ENCODE results near the gene CAMTA1. TPM values are rescaled to one million over a fixed set of nuclear protein-coding genes. Genes with fewer than 3 reads are reported as not detected.
A peak's percentile ranks its signal among the peaks of the same experiment; 100 is the strongest.

The CAMTA1 gene
- total and polyA plus RNA-seq, 4 donors: 90.5 to 236 (median 195) TPM

DNA sequence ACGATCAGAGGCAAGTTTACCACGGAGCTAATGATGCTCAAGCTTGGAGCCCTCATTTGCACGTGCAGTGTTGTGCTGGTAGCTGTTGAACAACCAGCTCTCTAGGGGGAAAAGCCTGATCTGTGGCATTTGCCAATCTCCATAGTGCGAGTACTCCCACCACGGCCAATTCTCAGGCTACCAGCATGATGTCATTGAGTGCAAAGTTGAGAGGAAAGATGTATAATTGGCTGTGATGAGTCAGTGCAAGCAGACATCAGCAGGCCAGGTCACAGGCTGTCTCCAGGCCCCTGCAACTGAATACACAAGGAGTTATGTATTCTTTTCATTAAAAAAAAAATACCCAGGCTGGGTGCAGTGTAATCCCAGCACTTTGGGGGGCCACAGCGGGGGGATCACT, 752.8 kb downstream of the CAMTA1 start:
- no peaks in the 10 kb centered on the region for H3K27me3 ChIP-seq (ENCODE audit: control insufficient read depth, insufficient read depth, low read length)
- peaks cover 1% of the 10 kb centered on the region for H3K36me3 ChIP-seq (ENCODE audit: control insufficient read depth, insufficient read depth, low read length)
- no peak for DNase-seq (ENCODE audit: low read depth in 4 of 6, low spot score in 6 of 6)
- no peak overlapping the region for H3K27ac ChIP-seq (ENCODE audit: low read depth, low read length)
- H3K9me3 ChIP-seq (ENCODE audit: control insufficient read depth, insufficient read depth, low read length): no peaks in the 10 kb centered on the region
- no peak overlapping the region for H3K4me3 ChIP-seq (ENCODE audit: low read depth, low read length)
- peaks cover 42% of the 10 kb centered on the region for H3K4me1 ChIP-seq (ENCODE audit: control insufficient read depth, insufficient read depth, low read length)
- 23% methylated on average over 4 of the region's 6 CpGs for WGBS (ENCODE audit: insufficient coverage)

GRCh38 chr1:7538849-7539768, 753.9 kb downstream of the CAMTA1 start:
- no peaks in the 10 kb centered on the region for H3K36me3 ChIP-seq (ENCODE audit: control insufficient read depth, insufficient read depth, low read length)

DNA sequence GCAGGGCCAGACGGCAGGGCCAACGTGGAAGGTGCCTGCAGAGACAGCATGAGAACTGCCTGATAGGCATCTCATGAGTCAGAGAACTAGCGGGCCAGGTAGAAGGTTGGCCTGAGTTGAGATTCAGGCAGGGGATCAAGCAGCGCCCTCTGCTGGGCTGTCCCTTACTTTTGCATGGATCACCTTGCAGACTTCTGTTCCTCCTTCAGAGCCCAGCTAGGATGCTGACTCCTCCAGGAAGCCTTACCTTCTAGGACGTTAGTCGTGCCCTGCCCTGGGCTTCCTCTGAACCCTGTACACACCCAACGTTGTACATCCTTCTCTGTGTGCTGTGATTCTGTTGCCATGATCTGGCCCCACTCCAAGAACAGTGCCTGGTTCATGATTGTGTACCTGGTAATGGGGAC, 754.5 kb downstream of the CAMTA1 start:
- WGBS (ENCODE audit: insufficient coverage): 50% methylated on average over 5 of the region's 7 CpGs
- DNase-seq (ENCODE audit: low read depth in 4 of 6, low spot score in 6 of 6): peak in 1 of 6 donors; percentile 68
- H3K27me3 ChIP-seq (ENCODE audit: control insufficient read depth, insufficient read depth, low read length): no peaks in the 10 kb centered on the region
- no peak overlapping the region for H3K4me3 ChIP-seq (ENCODE audit: low read depth, low read length)
- H3K9me3 ChIP-seq (ENCODE audit: control insufficient read depth, insufficient read depth, low read length): no peaks in the 10 kb centered on the region
- no peak overlapping the region for H3K27ac ChIP-seq (ENCODE audit: low read depth, low read length)
- H3K4me1 ChIP-seq (ENCODE audit: control insufficient read depth, insufficient read depth, low read length): peaks cover 30% of the 10 kb centered on the region
- no peaks in the 10 kb centered on the region for H3K36me3 ChIP-seq (ENCODE audit: control insufficient read depth, insufficient read depth, low read length)

More at GRCh38 chr1:7538849-7539768, 753.9 kb downstream of the CAMTA1 start:
- peak in 1 of 6 donors; percentile 84 for DNase-seq (ENCODE audit: low read depth in 4 of 6, low spot score in 6 of 6)
- no peaks in the 10 kb centered on the region for H3K27me3 ChIP-seq (ENCODE audit: control insufficient read depth, insufficient read depth, low read length)
- no peak overlapping the region for H3K4me3 ChIP-seq (ENCODE audit: low read depth, low read length)
- no peak overlapping the region for H3K27ac ChIP-seq (ENCODE audit: low read depth, low read length)
- peaks cover 37% of the 10 kb centered on the region for H3K4me1 ChIP-seq (ENCODE audit: control insufficient read depth, insufficient read depth, low read length)
- 74% methylated on average over 8 of the region's 10 CpGs for WGBS (ENCODE audit: insufficient coverage)
- H3K9me3 ChIP-seq (ENCODE audit: control insufficient read depth, insufficient read depth, low read length): no peaks in the 10 kb centered on the region

DNA sequence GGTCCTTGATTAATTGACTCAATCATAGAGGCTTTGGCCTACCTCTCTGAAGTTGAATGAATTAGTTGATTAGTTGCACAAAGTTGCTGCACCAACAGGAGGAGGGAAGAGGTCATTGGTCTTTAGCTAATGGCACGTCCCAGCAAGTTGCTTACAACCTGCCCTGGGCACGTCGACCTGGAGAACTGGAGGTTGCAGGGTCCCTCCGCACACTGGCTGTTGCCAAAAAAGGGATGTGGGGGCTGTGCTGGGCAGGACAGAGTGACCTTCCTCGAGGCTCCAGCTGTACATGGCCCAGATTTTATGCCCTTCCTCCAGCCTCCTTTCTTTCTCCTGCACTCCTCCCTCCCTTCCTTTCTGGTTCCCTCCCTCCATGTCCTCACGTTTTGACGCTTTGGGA, 755.6 kb downstream of the CAMTA1 start:
- Histone ChIP-seq H3K4me3 (ENCODE audit: low read depth, low read length) (no peak overlapping the region), H3K36me3 (ENCODE audit: control insufficient read depth, insufficient read depth, low read length) (no peaks in the 10 kb centered on the region), H3K27me3 (ENCODE audit: control insufficient read depth, insufficient read depth, low read length) (no peaks in the 10 kb centered on the region), H3K4me1 (ENCODE audit: control insufficient read depth, insufficient read depth, low read length) (peaks cover 24% of the 10 kb centered on the region), H3K27ac (ENCODE audit: low read depth, low read length) (no peak overlapping the region), H3K9me3 (ENCODE audit: control insufficient read depth, insufficient read depth, low read length) (no peaks in the 10 kb centered on the region)
- no peak for DNase-seq (ENCODE audit: low read depth in 4 of 6, low spot score in 6 of 6)
- WGBS (ENCODE audit: insufficient coverage): 93% methylated on average over 2 of the region's 7 CpGs

DNA sequence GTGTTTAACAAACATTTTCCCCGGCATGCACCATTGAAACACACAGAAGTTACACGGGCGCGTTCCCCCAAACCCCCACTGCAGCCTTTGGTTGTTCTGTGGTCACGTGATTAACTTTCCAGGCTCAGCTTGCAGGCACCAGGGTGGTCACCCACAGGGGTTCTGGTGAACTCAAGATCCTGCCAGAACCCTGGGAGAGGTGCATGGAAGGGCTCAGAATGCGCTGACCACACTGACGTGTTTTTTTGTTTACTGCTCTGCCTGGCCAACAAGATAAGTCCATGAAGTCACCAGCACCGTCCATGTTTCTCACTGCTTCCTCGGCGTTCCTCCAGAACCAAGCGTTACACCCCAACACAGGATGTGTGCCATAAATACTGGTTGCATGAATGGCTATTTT, 756.4 kb downstream of the CAMTA1 start:
- WGBS (ENCODE audit: insufficient coverage): 77% methylated on average over 6 of the region's 11 CpGs
- H3K36me3 ChIP-seq (ENCODE audit: control insufficient read depth, insufficient read depth, low read length): no peaks in the 10 kb centered on the region
- peaks cover 16% of the 10 kb centered on the region for H3K4me1 ChIP-seq (ENCODE audit: control insufficient read depth, insufficient read depth, low read length)
- no peak for DNase-seq (ENCODE audit: low read depth in 4 of 6, low spot score in 6 of 6)
- no peak overlapping the region for H3K27ac ChIP-seq (ENCODE audit: low read depth, low read length)
- no peak overlapping the region for H3K4me3 ChIP-seq (ENCODE audit: low read depth, low read length)
- no peaks in the 10 kb centered on the region for H3K27me3 ChIP-seq (ENCODE audit: control insufficient read depth, insufficient read depth, low read length)
- H3K9me3 ChIP-seq (ENCODE audit: control insufficient read depth, insufficient read depth, low read length): no peaks in the 10 kb centered on the region

GRCh38 chr1:7543718-7544090, 758.5 kb downstream of the CAMTA1 start:
- no peak overlapping the region for H3K4me3 ChIP-seq (ENCODE audit: low read depth, low read length)
- 65% methylated on average over 2 of the region's 3 CpGs for WGBS (ENCODE audit: insufficient coverage)
- no peaks in the 10 kb centered on the region for H3K27me3 ChIP-seq (ENCODE audit: control insufficient read depth, insufficient read depth, low read length)
- no peak for DNase-seq (ENCODE audit: low read depth in 4 of 6, low spot score in 6 of 6)
- no peak overlapping the region for H3K27ac ChIP-seq (ENCODE audit: low read depth, low read length)
- peaks cover 5% of the 10 kb centered on the region for H3K4me1 ChIP-seq (ENCODE audit: control insufficient read depth, insufficient read depth, low read length)
- H3K36me3 ChIP-seq (ENCODE audit: control insufficient read depth, insufficient read depth, low read length): no peaks in the 10 kb centered on the region
- H3K9me3 ChIP-seq (ENCODE audit: control insufficient read depth, insufficient read depth, low read length): no peaks in the 10 kb centered on the region

DNA sequence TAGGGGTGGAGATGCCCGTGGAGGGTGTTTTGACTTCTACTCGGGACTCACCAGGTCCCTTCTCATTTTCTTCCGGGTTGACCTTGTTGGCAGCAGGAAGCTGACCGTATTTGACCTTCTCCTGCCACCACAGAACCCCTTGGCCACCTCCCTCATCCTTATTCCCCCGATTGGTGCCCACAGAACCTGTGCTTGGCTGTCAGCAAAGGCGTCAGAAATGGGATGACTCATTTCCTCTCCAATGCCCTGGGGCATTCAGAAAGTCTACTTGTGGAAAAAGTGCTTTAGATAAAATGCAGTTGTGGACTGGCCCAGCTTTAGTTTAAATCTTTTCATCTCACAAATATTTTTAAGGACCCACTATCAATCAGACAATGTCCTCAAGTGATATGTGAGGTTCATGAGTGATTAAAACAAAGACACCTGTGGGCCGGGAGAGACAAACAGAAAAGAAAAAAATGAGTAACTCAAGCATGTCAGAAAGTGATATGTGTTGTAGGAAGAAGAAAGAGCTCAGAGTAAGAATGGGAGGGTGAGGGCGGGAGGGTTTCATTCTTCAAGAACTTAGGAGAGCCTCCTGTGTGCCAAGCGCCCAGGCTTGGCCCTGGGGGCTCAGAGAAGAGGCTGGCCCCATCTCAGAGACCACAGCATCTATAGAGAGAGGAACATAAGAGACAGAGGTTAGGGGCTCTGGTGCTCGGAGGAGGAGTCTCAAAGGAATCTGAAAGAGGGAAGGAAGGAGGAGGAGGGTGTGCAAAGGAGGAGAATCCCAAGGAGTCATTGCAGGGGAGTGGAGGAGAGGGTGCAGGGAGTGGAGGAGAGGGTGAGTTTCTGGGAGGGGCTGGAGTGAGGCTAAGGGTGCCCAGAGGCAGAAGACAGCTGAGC, 764.3 kb downstream of the CAMTA1 start:
- 54% methylated on average over 6 of the region's 10 CpGs for WGBS (ENCODE audit: insufficient coverage)
- Histone ChIP-seq H3K27me3 (ENCODE audit: control insufficient read depth, insufficient read depth, low read length) (no peaks in the 10 kb centered on the region), H3K4me3 (ENCODE audit: low read depth, low read length) (no peak overlapping the region), H3K9me3 (ENCODE audit: control insufficient read depth, insufficient read depth, low read length) (no peaks in the 10 kb centered on the region), H3K36me3 (ENCODE audit: control insufficient read depth, insufficient read depth, low read length) (no peaks in the 10 kb centered on the region), H3K4me1 (ENCODE audit: control insufficient read depth, insufficient read depth, low read length) (peaks cover 26% of the 10 kb centered on the region), H3K27ac (ENCODE audit: low read depth, low read length) (no peak overlapping the region)
- no peak for DNase-seq (ENCODE audit: low read depth in 4 of 6, low spot score in 6 of 6)

DNA sequence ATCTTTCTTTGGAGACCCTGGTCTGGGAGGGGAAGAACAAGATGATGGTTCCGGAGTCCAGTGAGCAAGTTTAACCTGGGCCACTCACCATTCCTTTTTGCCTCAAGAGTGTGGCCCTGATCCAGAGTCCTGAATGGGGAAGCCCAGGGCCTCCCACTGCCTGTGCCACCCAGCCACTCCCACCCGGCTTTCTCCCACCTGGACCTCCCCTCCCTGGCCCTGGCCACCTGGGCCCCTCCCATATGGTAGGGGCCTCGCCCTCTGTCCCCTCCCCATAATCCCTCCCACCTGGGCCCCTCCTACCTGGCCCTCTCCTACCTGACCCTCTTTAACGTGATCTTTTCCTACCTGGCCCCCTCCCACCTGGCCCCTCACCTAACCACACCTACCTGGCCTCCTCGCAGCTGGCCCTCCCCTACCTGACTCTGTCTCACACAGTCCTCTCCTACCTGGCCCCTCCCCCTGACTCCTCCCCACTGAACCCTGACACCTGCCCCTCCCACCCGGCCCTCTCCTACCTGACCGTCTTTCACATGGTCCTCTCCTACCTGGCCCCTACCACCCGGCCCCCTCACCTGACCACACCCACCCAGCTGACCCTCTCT, 765.1 kb downstream of the CAMTA1 start:
- no peaks in the 10 kb centered on the region for H3K9me3 ChIP-seq (ENCODE audit: control insufficient read depth, insufficient read depth, low read length)
- H3K27me3 ChIP-seq (ENCODE audit: control insufficient read depth, insufficient read depth, low read length): no peaks in the 10 kb centered on the region
- no peak overlapping the region for H3K4me3 ChIP-seq (ENCODE audit: low read depth, low read length)
- no peak for DNase-seq (ENCODE audit: low read depth in 4 of 6, low spot score in 6 of 6)
- WGBS (ENCODE audit: insufficient coverage): 66% methylated on average over 8 of the region's 8 CpGs
- H3K27ac ChIP-seq (ENCODE audit: low read depth, low read length): no peak overlapping the region
- peaks cover 26% of the 10 kb centered on the region for H3K4me1 ChIP-seq (ENCODE audit: control insufficient read depth, insufficient read depth, low read length)
- H3K36me3 ChIP-seq (ENCODE audit: control insufficient read depth, insufficient read depth, low read length): no peaks in the 10 kb centered on the region

DNA sequence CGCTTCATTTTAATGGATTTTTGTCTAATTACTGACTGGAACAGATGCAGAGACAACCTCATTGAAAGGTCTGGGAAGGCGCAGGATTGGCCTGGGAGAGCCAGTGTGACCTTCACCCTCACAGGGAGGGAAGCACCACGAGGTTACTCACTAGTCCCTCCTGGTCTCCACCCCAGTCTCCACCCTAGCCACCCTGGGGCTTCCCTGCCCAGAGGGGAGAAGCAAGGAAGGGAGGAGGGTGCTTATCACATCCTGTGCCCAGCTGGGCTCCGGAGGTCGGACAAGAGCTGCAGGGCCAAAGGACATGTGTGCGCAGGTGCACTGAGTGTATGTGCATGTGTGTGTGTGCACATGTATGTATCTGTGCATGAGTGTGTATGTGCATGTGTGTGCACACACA, 765.7 kb downstream of the CAMTA1 start:
- H3K4me3 ChIP-seq (ENCODE audit: low read depth, low read length): no peak overlapping the region
- no peak overlapping the region for H3K27ac ChIP-seq (ENCODE audit: low read depth, low read length)
- 78% methylated on average over 4 of the region's 6 CpGs for WGBS (ENCODE audit: insufficient coverage)
- no peaks in the 10 kb centered on the region for H3K9me3 ChIP-seq (ENCODE audit: control insufficient read depth, insufficient read depth, low read length)
- H3K36me3 ChIP-seq (ENCODE audit: control insufficient read depth, insufficient read depth, low read length): no peaks in the 10 kb centered on the region
- no peak for DNase-seq (ENCODE audit: low read depth in 4 of 6, low spot score in 6 of 6)
- no peaks in the 10 kb centered on the region for H3K27me3 ChIP-seq (ENCODE audit: control insufficient read depth, insufficient read depth, low read length)
- H3K4me1 ChIP-seq (ENCODE audit: control insufficient read depth, insufficient read depth, low read length): peaks cover 26% of the 10 kb centered on the region
